Measurements from ENCODE around the gene DUSP19. TPM values are rescaled to one million over a fixed set of nuclear protein-coding genes. Genes with fewer than 3 reads are reported as not detected.

DUSP19 gene
- polyA plus RNA-seq (2012; rRNA removed), result 0.85 and 1.4 TPM in 2 replicates
- 1.4 and 1.7 TPM in 2 replicates for polyA plus RNA-seq (2012; cell fraction: cytosol; rRNA removed)
- polyA plus RNA-seq (2012; cell fraction: nucleus; rRNA removed), result 0.43 and 0.67 TPM in 2 replicates

- Histone ChIP-seq H3K4me3 (ENCODE audit: low read depth in 2 of 2, low read length in 1 of 2) (peak within 1 kb of the TSS; percentile 69 to 82), H3K27me3 (ENCODE audit: insufficient read depth) (no peaks in the 10 kb centered on the region), H3K9me2 (no peaks in the 10 kb centered on the region), H3K4me2 (peak within 1 kb of the TSS; percentile 81), H3K4me1 (ENCODE audit: control insufficient read depth in 1 of 2, insufficient read depth in 2 of 2, low read depth in 1 of 2, low read length in 1 of 2) (peaks cover 0 to 2% of the 10 kb centered on the region in 2 experiments; a peak in 2 of 4 replicates), H3K36me3 (replicated peaks in 1 of 2; ENCODE audit: control insufficient read depth in 1 of 2, insufficient read depth in 2 of 2, low read length in 1 of 2) (no peaks in the 10 kb centered on the region), H3F3A (replicated peaks; ENCODE audit: insufficient read depth) (peaks cover 4% of the 10 kb centered on the region), H3K27ac (ENCODE audit: low read depth in 2 of 2, low read length in 1 of 2) (peak within 1 kb of the TSS; percentile 52 to 85), H3K9me3 (no peaks in the 10 kb centered on the region), H3K79me2 (ENCODE audit: insufficient read depth) (no peaks in the 10 kb centered on the region; the same call in 1 of the 2 replicates), H4K20me1 (ENCODE audit: insufficient read depth) (no peaks in the 10 kb centered on the region), H2AFZ (ENCODE audit: low read depth) (peak within 1 kb of the TSS; percentile 98), H3K9ac (peak within 1 kb of the TSS; percentile 72)
- peak; percentile 88 for DNase-seq
- CTCF ChIA-PET, result interaction anchor here (0.6 to 1.1 kb wide), 3 partner anchors 10 to 14 kb away, joined by 3 to 5 read pairs (median 3); no protein-coding TSS in a partner anchor
- 1% methylated on average over 20 of the region's 20 CpGs for WGBS (ENCODE audit: low lambda C conversion rate)
- POLR2A ChIA-PET, result interaction anchor here (0.6 to 1.5 kb wide), 3 partner anchors 46 to 1249 kb away, joined by 4 to 13 read pairs (median 4); partner anchors contain the start of gene NUP35
- peak; percentile 89 for TF ChIP-seq TAF1 (IDR thresholded peaks at IDR 0.05; ENCODE audit: borderline replicate concordance, low read depth, low read length)
- no peak for TF ChIP-seq YY1 (IDR thresholded peaks at IDR 0.05; ENCODE audit: low read depth)
- TF ChIP-seq CTCF (IDR thresholded peaks at IDR 0.05), result no peak
- TF ChIP-seq CHD2 (IDR thresholded peaks at IDR 0.05; ENCODE audit: low read length, partially characterized antibody), result no peak
- TF ChIP-seq TCF12 (IDR thresholded peaks at IDR 0.05), result peak; percentile 27; the same call in 1 of the 2 replicates
- TF ChIP-seq GATA2 (CRISPR knock-in tag; IDR thresholded peaks at IDR 0.05), result no peak
- peak; percentile 64; the same call in 1 of the 2 replicates for TF ChIP-seq ELF1 (IDR thresholded peaks at IDR 0.05)
- TF ChIP-seq RXRA (IDR thresholded peaks at IDR 0.05; ENCODE audit: borderline replicate concordance, low read depth), result no peak
- TF ChIP-seq POLR2AphosphoS5 (IDR thresholded peaks at IDR 0.05; ENCODE audit: low read depth, low read length), result peak; percentile 96
- no peak for TF ChIP-seq JUND (IDR thresholded peaks at IDR 0.05)
- TF ChIP-seq EP300 (IDR thresholded peaks at IDR 0.05; ENCODE audit: borderline replicate concordance in 1 of 2, low read depth in 1 of 2, low read length in 1 of 2), result no peak
- TF ChIP-seq, protein P1, sequence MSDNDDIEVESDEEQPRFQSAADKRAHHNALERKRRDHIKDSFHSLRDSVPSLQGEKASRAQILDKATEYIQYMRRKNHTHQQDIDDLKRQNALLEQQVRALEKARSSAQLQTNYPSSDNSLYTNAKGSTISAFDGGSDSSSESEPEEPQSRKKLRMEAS (IDR thresholded peaks at IDR 0.05; ENCODE audit: low read depth), result peak; percentile 78
- TF ChIP-seq SMC3 (IDR thresholded peaks at IDR 0.05; ENCODE audit: low read depth, low read length), result no peak
- no peak for TF ChIP-seq MEF2A (IDR thresholded peaks at IDR 0.05; ENCODE audit: borderline replicate concordance, low read depth)
- peak; percentile 45 for TF ChIP-seq GABPA (IDR thresholded peaks at IDR 0.05; ENCODE audit: low read depth)
- no peak for TF ChIP-seq FOSL2 (IDR thresholded peaks at IDR 0.05; ENCODE audit: borderline replicate concordance, low read depth)
- no peak for TF ChIP-seq RAD21 (IDR thresholded peaks at IDR 0.05; ENCODE audit: low read length)
- TF ChIP-seq USF2 (IDR thresholded peaks at IDR 0.05; ENCODE audit: borderline replicate concordance, low read depth, low read length), result no peak
- TF ChIP-seq RFX5 (IDR thresholded peaks at IDR 0.05; ENCODE audit: low read length), result peak; percentile 74; the same call in 1 of the 2 replicates
- no peak for TF ChIP-seq USF1 (IDR thresholded peaks at IDR 0.05; ENCODE audit: borderline replicate concordance, low read depth)
- TF ChIP-seq, protein P2, sequence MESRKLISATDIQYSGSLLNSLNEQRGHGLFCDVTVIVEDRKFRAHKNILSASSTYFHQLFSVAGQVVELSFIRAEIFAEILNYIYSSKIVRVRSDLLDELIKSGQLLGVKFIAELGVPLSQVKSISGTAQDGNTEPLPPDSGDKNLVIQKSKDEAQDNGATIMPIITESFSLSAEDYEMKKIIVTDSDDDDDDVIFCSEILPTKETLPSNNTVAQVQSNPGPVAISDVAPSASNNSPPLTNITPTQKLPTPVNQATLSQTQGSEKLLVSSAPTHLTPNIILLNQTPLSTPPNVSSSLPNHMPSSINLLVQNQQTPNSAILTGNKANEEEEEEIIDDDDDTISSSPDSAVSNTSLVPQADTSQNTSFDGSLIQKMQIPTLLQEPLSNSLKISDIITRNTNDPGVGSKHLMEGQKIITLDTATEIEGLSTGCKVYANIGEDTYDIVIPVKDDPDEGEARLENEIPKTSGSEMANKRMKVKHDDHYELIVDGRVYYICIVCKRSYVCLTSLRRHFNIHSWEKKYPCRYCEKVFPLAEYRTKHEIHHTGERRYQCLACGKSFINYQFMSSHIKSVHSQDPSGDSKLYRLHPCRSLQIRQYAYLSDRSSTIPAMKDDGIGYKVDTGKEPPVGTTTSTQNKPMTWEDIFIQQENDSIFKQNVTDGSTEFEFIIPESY (IDR thresholded peaks at IDR 0.05; ENCODE audit: borderline replicate concordance, low read depth), result no peak
- peak; percentile 96 for TF ChIP-seq MXI1 (IDR thresholded peaks at IDR 0.05; ENCODE audit: low read depth, low read length)
- TF ChIP-seq NRF1 (IDR thresholded peaks at IDR 0.05; ENCODE audit: low read depth, low read length), result no peak
- TF ChIP-seq NFIC (IDR thresholded peaks at IDR 0.05; ENCODE audit: borderline replicate concordance), result no peak
- TF ChIP-seq, protein P3, sequence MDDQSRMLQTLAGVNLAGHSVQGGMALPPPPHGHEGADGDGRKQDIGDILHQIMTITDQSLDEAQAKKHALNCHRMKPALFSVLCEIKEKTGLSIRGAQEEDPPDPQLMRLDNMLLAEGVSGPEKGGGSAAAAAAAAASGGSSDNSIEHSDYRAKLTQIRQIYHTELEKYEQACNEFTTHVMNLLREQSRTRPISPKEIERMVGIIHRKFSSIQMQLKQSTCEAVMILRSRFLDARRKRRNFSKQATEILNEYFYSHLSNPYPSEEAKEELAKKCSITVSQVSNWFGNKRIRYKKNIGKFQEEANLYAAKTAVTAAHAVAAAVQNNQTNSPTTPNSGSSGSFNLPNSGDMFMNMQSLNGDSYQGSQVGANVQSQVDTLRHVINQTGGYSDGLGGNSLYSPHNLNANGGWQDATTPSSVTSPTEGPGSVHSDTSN (IDR thresholded peaks at IDR 0.05), result no peak
- no peak for TF ChIP-seq EZH2phosphoT487 (IDR thresholded peaks at IDR 0.05; ENCODE audit: borderline replicate concordance, low read depth)
Measured at GRCh38 chr2:183078464-183079138, at the start of gene DUSP19. Gene DUSP19, plus strand, starts transcription at chr2:183078747. Its CDS starts 187 bp downstream, at chr2:183078934.
